Measurements from ENCODE around the gene SPG7.

SPG7 gene

GRCh38 chr16:89536886-89537548 is 28.8 kb downstream of the SPG7 start:
- H4K91ac ChIP-seq (ENCODE audit: low read length): no peak overlapping the region
- no peak overlapping the region for H2BK12ac ChIP-seq (ENCODE audit: low read length in 2 of 2)
- H2AK5ac ChIP-seq (ENCODE audit: low read length, severe bottlenecking): no peak overlapping the region
- no peak overlapping the region for H2BK120ac ChIP-seq (ENCODE audit: low read depth, low read length)
- DNase-seq: no peak
- no peak overlapping the region for H3K14ac ChIP-seq (ENCODE audit: low read length in 2 of 2)
- no peak overlapping the region for H2AFZ ChIP-seq (ENCODE audit: low read depth, low read length)
- no peak overlapping the region for H3K4ac ChIP-seq (ENCODE audit: low read depth in 1 of 2, low read length in 2 of 2)
- no peak overlapping the region for H3K18ac ChIP-seq (ENCODE audit: low read depth in 1 of 2, low read length in 2 of 2)
- no peak overlapping the region for H2BK15ac ChIP-seq (ENCODE audit: low read depth, poor library complexity, severe bottlenecking)
- H4K8ac ChIP-seq (ENCODE audit: low read length): no peak overlapping the region
- H3K27ac ChIP-seq (ENCODE audit: low read length, poor library complexity, severe bottlenecking): no peak overlapping the region
- no peak overlapping the region for H3K23ac ChIP-seq (ENCODE audit: low read length in 2 of 2)
- H3K4me2 ChIP-seq (ENCODE audit: low read length, poor library complexity, severe bottlenecking): no peak overlapping the region
- H2BK5ac ChIP-seq (ENCODE audit: low read depth, low read length, poor library complexity, severe bottlenecking): no peak overlapping the region
- peaks cover 29% of the 10 kb centered on the region for H3K4me1 ChIP-seq (ENCODE audit: control insufficient read depth, insufficient read depth, low read depth, low read length)
- no peak overlapping the region for H3K4me3 ChIP-seq (ENCODE audit: insufficient read depth in 1 of 2, low read depth in 1 of 2, low read length in 2 of 2)
- no peaks in the 10 kb centered on the region for H3K27me3 ChIP-seq (ENCODE audit: control insufficient read depth in 1 of 2, insufficient read depth in 1 of 2, low read length in 2 of 2)
- peaks cover 70 to 87% of the 10 kb centered on the region in 2 experiments for H3K36me3 ChIP-seq (ENCODE audit: control insufficient read depth in 1 of 2, insufficient read depth in 2 of 2, low read depth in 1 of 2, low read length in 2 of 2)
- H3K79me1 ChIP-seq (replicated peaks; ENCODE audit: low read length, poor library complexity, severe bottlenecking): peaks cover 26% of the 10 kb centered on the region
- H3K9ac ChIP-seq (ENCODE audit: low read length): no peak overlapping the region
- H3K9me3 ChIP-seq (ENCODE audit: control insufficient read depth, low read length): no peaks in the 10 kb centered on the region
- 95% methylated on average over 36 of the region's 36 CpGs for WGBS

- peaks cover 66 to 87% of the 10 kb centered on the region in 2 experiments for H3K36me3 ChIP-seq (ENCODE audit: control insufficient read depth in 1 of 2, insufficient read depth in 2 of 2, low read depth in 1 of 2, low read length in 2 of 2)
- no peaks in the 10 kb centered on the region for H3K27me3 ChIP-seq (ENCODE audit: control insufficient read depth in 1 of 2, insufficient read depth in 1 of 2, low read length in 2 of 2)
- peaks cover 29% of the 10 kb centered on the region for H3K79me1 ChIP-seq (replicated peaks; ENCODE audit: low read length, poor library complexity, severe bottlenecking)
- H3K27ac ChIP-seq (ENCODE audit: low read length, poor library complexity, severe bottlenecking): peak overlapping the region; percentile 29
- H2AFZ ChIP-seq (ENCODE audit: low read depth, low read length): no peak overlapping the region
- no peak overlapping the region for H3K23ac ChIP-seq (ENCODE audit: low read length in 2 of 2)
- no peak overlapping the region for H2BK120ac ChIP-seq (ENCODE audit: low read depth, low read length)
- 97% methylated on average over 7 of the region's 7 CpGs for WGBS
- H3K14ac ChIP-seq (ENCODE audit: low read length in 2 of 2): no peak overlapping the region
- no peak for DNase-seq
- no peak overlapping the region for H2AK5ac ChIP-seq (ENCODE audit: low read length, severe bottlenecking)
- no peak overlapping the region for H3K4ac ChIP-seq (ENCODE audit: low read depth in 1 of 2, low read length in 2 of 2)
- no peak overlapping the region for H3K9ac ChIP-seq (ENCODE audit: low read length)
- peaks cover 30% of the 10 kb centered on the region for H3K4me1 ChIP-seq (ENCODE audit: control insufficient read depth, insufficient read depth, low read depth, low read length)
- H3K9me3 ChIP-seq (ENCODE audit: control insufficient read depth, low read length): no peaks in the 10 kb centered on the region
- H3K4me2 ChIP-seq (ENCODE audit: low read length, poor library complexity, severe bottlenecking): no peak overlapping the region
- no peak overlapping the region for H4K91ac ChIP-seq (ENCODE audit: low read length)
- no peak overlapping the region for H3K4me3 ChIP-seq (ENCODE audit: insufficient read depth in 1 of 2, low read depth in 1 of 2, low read length in 2 of 2)
- no peak overlapping the region for H2BK15ac ChIP-seq (ENCODE audit: low read depth, poor library complexity, severe bottlenecking)
- H2BK12ac ChIP-seq (ENCODE audit: low read length in 2 of 2): no peak overlapping the region
- H2BK5ac ChIP-seq (ENCODE audit: low read depth, low read length, poor library complexity, severe bottlenecking): no peak overlapping the region
- no peak overlapping the region for H4K8ac ChIP-seq (ENCODE audit: low read length)
- no peak overlapping the region for H3K18ac ChIP-seq (ENCODE audit: low read depth in 1 of 2, low read length in 2 of 2)
Observed at GRCh38 chr16:89537549-89537925, 29.3 kb downstream of the SPG7 start.

GRCh38 chr16:89538286-89538685 is 30.1 kb downstream of the SPG7 start:
- Histone ChIP-seq H3K9me3 (ENCODE audit: control insufficient read depth, low read length) (no peaks in the 10 kb centered on the region), H3K14ac (ENCODE audit: low read length in 2 of 2) (no peak overlapping the region), H3K18ac (ENCODE audit: low read depth in 1 of 2, low read length in 2 of 2) (no peak overlapping the region), H3K4me1 (ENCODE audit: control insufficient read depth, insufficient read depth, low read depth, low read length) (peaks cover 31% of the 10 kb centered on the region), H3K27ac (ENCODE audit: low read length, poor library complexity, severe bottlenecking) (peak overlapping the region; percentile 0), H2AK5ac (ENCODE audit: low read length, severe bottlenecking) (peak overlapping the region; percentile 5), H2BK120ac (ENCODE audit: low read depth, low read length) (no peak overlapping the region), H3K79me1 (replicated peaks; ENCODE audit: low read length, poor library complexity, severe bottlenecking) (peaks cover 30% of the 10 kb centered on the region), H2BK12ac (ENCODE audit: low read length in 2 of 2) (no peak overlapping the region), H2BK15ac (ENCODE audit: low read depth, poor library complexity, severe bottlenecking) (no peak overlapping the region), H3K36me3 (ENCODE audit: control insufficient read depth in 1 of 2, insufficient read depth in 2 of 2, low read depth in 1 of 2, low read length in 2 of 2) (peaks cover 63 to 81% of the 10 kb centered on the region in 2 experiments), H3K23ac (ENCODE audit: low read length in 2 of 2) (no peak overlapping the region), H4K8ac (ENCODE audit: low read length) (no peak overlapping the region), H3K4ac (ENCODE audit: low read depth in 1 of 2, low read length in 2 of 2) (no peak overlapping the region), H2AFZ (ENCODE audit: low read depth, low read length) (no peak overlapping the region), H2BK5ac (ENCODE audit: low read depth, low read length, poor library complexity, severe bottlenecking) (no peak overlapping the region), H4K91ac (ENCODE audit: low read length) (no peak overlapping the region), H3K4me2 (ENCODE audit: low read length, poor library complexity, severe bottlenecking) (no peak overlapping the region), H3K9ac (ENCODE audit: low read length) (no peak overlapping the region), H3K4me3 (ENCODE audit: insufficient read depth in 1 of 2, low read depth in 1 of 2, low read length in 2 of 2) (no peak overlapping the region), H3K27me3 (ENCODE audit: control insufficient read depth in 1 of 2, insufficient read depth in 1 of 2, low read length in 2 of 2) (no peaks in the 10 kb centered on the region)
- 95% methylated on average over 12 of the region's 12 CpGs for WGBS
- no peak for DNase-seq

GRCh38 chr16:89540557-89540956 is 32.4 kb downstream of the SPG7 start:
- H2BK12ac ChIP-seq (ENCODE audit: low read length in 2 of 2): no peak overlapping the region
- no peak overlapping the region for H3K4ac ChIP-seq (ENCODE audit: low read depth in 1 of 2, low read length in 2 of 2)
- no peak overlapping the region for H3K4me3 ChIP-seq (ENCODE audit: insufficient read depth in 1 of 2, low read depth in 1 of 2, low read length in 2 of 2)
- peaks cover 29% of the 10 kb centered on the region for H3K79me1 ChIP-seq (replicated peaks; ENCODE audit: low read length, poor library complexity, severe bottlenecking)
- no peaks in the 10 kb centered on the region for H3K27me3 ChIP-seq (ENCODE audit: control insufficient read depth in 1 of 2, insufficient read depth in 1 of 2, low read length in 2 of 2)
- H3K18ac ChIP-seq (ENCODE audit: low read depth in 1 of 2, low read length in 2 of 2): no peak overlapping the region
- H3K14ac ChIP-seq (ENCODE audit: low read length in 2 of 2): no peak overlapping the region
- H3K9me3 ChIP-seq (ENCODE audit: control insufficient read depth, low read length): no peaks in the 10 kb centered on the region
- peaks cover 53 to 78% of the 10 kb centered on the region in 2 experiments for H3K36me3 ChIP-seq (ENCODE audit: control insufficient read depth in 1 of 2, insufficient read depth in 2 of 2, low read depth in 1 of 2, low read length in 2 of 2)
- H3K23ac ChIP-seq (ENCODE audit: low read length in 2 of 2): no peak overlapping the region
- WGBS: 93% methylated on average over 13 of the region's 13 CpGs
- H4K8ac ChIP-seq (ENCODE audit: low read length): no peak overlapping the region
- no peak overlapping the region for H2AK5ac ChIP-seq (ENCODE audit: low read length, severe bottlenecking)
- no peak overlapping the region for H2BK5ac ChIP-seq (ENCODE audit: low read depth, low read length, poor library complexity, severe bottlenecking)
- H3K27ac ChIP-seq (ENCODE audit: low read length, poor library complexity, severe bottlenecking): no peak overlapping the region
- DNase-seq: no peak
- H3K4me1 ChIP-seq (ENCODE audit: control insufficient read depth, insufficient read depth, low read depth, low read length): peaks cover 44% of the 10 kb centered on the region
- H4K91ac ChIP-seq (ENCODE audit: low read length): no peak overlapping the region
- H2BK120ac ChIP-seq (ENCODE audit: low read depth, low read length): no peak overlapping the region
- no peak overlapping the region for H3K4me2 ChIP-seq (ENCODE audit: low read length, poor library complexity, severe bottlenecking)
- H3K9ac ChIP-seq (ENCODE audit: low read length): no peak overlapping the region
- no peak overlapping the region for H2BK15ac ChIP-seq (ENCODE audit: low read depth, poor library complexity, severe bottlenecking)
- no peak overlapping the region for H2AFZ ChIP-seq (ENCODE audit: low read depth, low read length)
